OCI-LY7 (cell line): ENCODE results near the gene TBX15. TPM values are rescaled to one million over a fixed set of nuclear protein-coding genes. Genes with fewer than 3 reads are reported as not detected.

ENCODE experiments used
- BruUV-seq: library from RNA; stranded (reverse); fragments of 400-500 nt; replicated peaks from 2 replicates; lab custom pipeline; 2021; lab: Mats Ljungman, UMichigan
- CTCF ChIA-PET: fragments of 300-600 bp; sonication (Branson Sonifier 250); formaldehyde crosslinking; loops from one replicate; lab custom pipeline; 2022; ENCODE audit warnings: antibody characterized with exemption; ENCODE audit not compliant: unreplicated experiment; lab: Charles Lee
- POLR2A ChIA-PET: fragments of 300-600 bp; sonication (Branson Sonifier 250); formaldehyde crosslinking; loops from one replicate; lab custom pipeline; 2022; ENCODE audit warnings: antibody characterized with exemption; lab: Charles Lee
- DNase-seq: peaks from one replicate; pipeline ENCODE4 v3.0.0-alpha.2; 2015; ENCODE audit warnings: low spot score
- H2AFZ ChIP-seq: fragments of 200-600 bp; sonication (generic), shearing (Covaris generic); 2 replicates; pipeline ENCODE4 v1.6.1; 2014; ENCODE audit warnings: mild to moderate bottlenecking, antibody characterized with exemption, low read length, moderate library complexity
- H3K27ac ChIP-seq: fragments of 200-600 bp; sonication (generic); 2 replicates; pipeline ENCODE4 v1.5.1; 2014; ENCODE audit warnings: mixed run types, low read depth, mild to moderate bottlenecking, moderate library complexity, low read length, inconsistent platforms; ENCODE audit not compliant: poor library complexity, severe bottlenecking
- H3K36me3 ChIP-seq: fragments of 200-600 bp; sonication (generic); 2 replicates; pipeline ENCODE4 v1.6.1; 2014; ENCODE audit warnings: mild to moderate bottlenecking, antibody characterized with exemption, low read length, moderate library complexity, mixed read lengths; ENCODE audit not compliant: insufficient read depth
- H3K4me1 ChIP-seq: fragments of 200-600 bp; sonication (generic); 2 replicates; pipeline ENCODE4 v1.5.1; 2014; ENCODE audit warnings: mild to moderate bottlenecking, low read length; ENCODE audit not compliant: insufficient read depth, poor library complexity, severe bottlenecking
- H3K4me2 ChIP-seq: fragments of 200-600 bp; sonication (generic); 2 replicates; pipeline ENCODE4 v1.6.1; 2014; ENCODE audit warnings: mild to moderate bottlenecking, low read length
- H3K4me3 ChIP-seq: fragments of 200-600 bp; sonication (generic); 2 replicates; pipeline ENCODE4 v1.5.1; 2014; ENCODE audit warnings: mild to moderate bottlenecking, low read depth, low read length; ENCODE audit not compliant: poor library complexity, severe bottlenecking
- H3K79me2 ChIP-seq: fragments of 200-600 bp; sonication (generic); 2 replicates; pipeline ENCODE4 v1.6.1; 2016; ENCODE audit warnings: low read depth, mild to moderate bottlenecking, low read length, moderate library complexity, mixed read lengths; ENCODE audit not compliant: insufficient read depth
- H3K9me2 ChIP-seq: fragments of 200-600 bp; sonication (generic); 2 replicates; pipeline ENCODE4 v1.6.1; 2016; ENCODE audit warnings: mild to moderate bottlenecking, low read length, mixed read lengths; ENCODE audit not compliant: insufficient read depth
- H3K9me3 ChIP-seq: fragments of 200-600 bp; sonication (generic); 2 replicates; pipeline ENCODE4 v1.6.1; 2014; ENCODE audit warnings: mild to moderate bottlenecking, mixed run types, low read length, mixed read lengths
- H4K20me1 ChIP-seq: fragments of 200-600 bp; sonication (generic); 2 replicates; pipeline ENCODE4 v1.6.1; 2014; ENCODE audit warnings: mild to moderate bottlenecking, antibody characterized with exemption, low read length, moderate library complexity, mixed read lengths; ENCODE audit not compliant: insufficient read depth
- CTCF ChIP-seq: fragments of 200-600 bp; sonication (generic); conservative IDR thresholded peaks from 2 replicates; pipeline ENCODE4 v1.5.1; 2014; ENCODE audit warnings: mild to moderate bottlenecking, antibody characterized with exemption, low read length, moderate library complexity, mixed read lengths
- EZH2phosphoT487 ChIP-seq: fragments of 200-600 bp; sonication (generic); IDR thresholded peaks from 2 replicates; pipeline ENCODE4 v1.6.1; 2018; ENCODE audit warnings: low read depth, borderline replicate concordance, mild to moderate bottlenecking, mixed run types, antibody characterized with exemption, low read length, moderate library complexity, mixed read lengths
- intact Hi-C: fragments of 100-400 bp; cut with micrococcal nuclease; formaldehyde crosslinking; loops from one replicate; pipeline ENCODE4 v1.10.0; 2022; ENCODE audit not compliant: unreplicated experiment
- total RNA-seq, 2 experiments: library from RNA; depleted of rRNA in 1 of 2; stranded (reverse); fragments of >200 nt in 1 of 2; shearing (Covaris generic) in 1 of 2; gene quantifications; 2 replicates each; pipeline ENCODE4 v1.2.3, GENCODE V29; 2014 to 2022

TBX15 gene
- total RNA-seq, 2 experiments from 2014 or later: 0.22 TPM; not detected in 1

- intact Hi-C loops: no loop called here
- Histone ChIP-seq H3K4me2 (no peak overlapping the region), H3K4me1 (no peaks in the 10 kb centered on the region), H4K20me1 (no peaks in the 10 kb centered on the region), H3K9me2 (no peaks in the 10 kb centered on the region), H3K4me3 (no peak overlapping the region), H3K79me2 (no peaks in the 10 kb centered on the region), H3K36me3 (no peaks in the 10 kb centered on the region), H3K27ac (no peak overlapping the region), H2AFZ (no peak overlapping the region), H3K9me3 (no peaks in the 10 kb centered on the region)
- no TSS peak for BruUV-seq
- TF ChIP-seq EZH2phosphoT487 (no peak), CTCF (no peak)
- ChIA-PET CTCF (no interaction called here), POLR2A (no interaction called here)
- no peak for DNase-seq
Observed at GRCh38 chr1:119002028-119002686, 14.0 kb upstream of the TBX15 start.

- ChIA-PET CTCF (no interaction called here), POLR2A (no interaction called here)
- TF ChIP-seq EZH2phosphoT487 (no peak), CTCF (no peak)
- Histone ChIP-seq H3K79me2 (no peaks in the 10 kb centered on the region), H3K4me2 (no peak overlapping the region), H3K9me3 (no peaks in the 10 kb centered on the region), H2AFZ (no peak overlapping the region), H3K4me1 (no peaks in the 10 kb centered on the region), H3K4me3 (no peak overlapping the region), H3K27ac (no peak overlapping the region), H3K9me2 (no peaks in the 10 kb centered on the region), H4K20me1 (no peaks in the 10 kb centered on the region), H3K36me3 (no peaks in the 10 kb centered on the region)
- no peak for DNase-seq
- intact Hi-C loops: no loop called here
- no TSS peak for BruUV-seq
Observed at GRCh38 chr1:119001181-119002027, 13.3 kb upstream of the TBX15 start.
